Nephron (organoid): ENCODE measurements around the gene PDLIM1.

Experiments used
- H3K27ac Mint-ChIP-seq, 3 experiments: 2 replicates each; pipeline ENCODE4 v1.8.0; 2020; ENCODE audit warnings: mixed read lengths in 3 of 3, mild to moderate bottlenecking in 2 of 3, moderate library complexity in 1 of 3
- H3K27me3 Mint-ChIP-seq: 2 replicates; pipeline ENCODE4 v1.8.0; 2021; ENCODE audit warnings: low read depth, mild to moderate bottlenecking, moderate library complexity, mixed read lengths
- H3K36me3 Mint-ChIP-seq: 2 replicates; pipeline ENCODE4 v1.8.0; 2020; ENCODE audit warnings: low read depth, mixed read lengths
- H3K4me1 Mint-ChIP-seq: 2 replicates; pipeline ENCODE4 v1.8.0; 2020; ENCODE audit warnings: mixed read lengths
- H3K4me3 Mint-ChIP-seq, 3 experiments: 2 replicates each; pipeline ENCODE4 v1.8.0; 2020; ENCODE audit warnings: mild to moderate bottlenecking in 3 of 3, mixed read lengths in 3 of 3, moderate library complexity in 2 of 3
- H3K9me3 Mint-ChIP-seq: 2 replicates; pipeline ENCODE4 v1.8.0; 2020; ENCODE audit warnings: mixed read lengths
- TF ChIP-seq, protein P1 (sequence below), 3 experiments: fragments of 200-600 bp; sonication (generic); IDR thresholded peaks; one replicate each; pipeline ENCODE4 v1.5.0; 2021; ENCODE audit warnings: antibody characterized with exemption in 3 of 3; ENCODE audit not compliant: unreplicated experiment in 3 of 3

The PDLIM1 gene

DNA sequence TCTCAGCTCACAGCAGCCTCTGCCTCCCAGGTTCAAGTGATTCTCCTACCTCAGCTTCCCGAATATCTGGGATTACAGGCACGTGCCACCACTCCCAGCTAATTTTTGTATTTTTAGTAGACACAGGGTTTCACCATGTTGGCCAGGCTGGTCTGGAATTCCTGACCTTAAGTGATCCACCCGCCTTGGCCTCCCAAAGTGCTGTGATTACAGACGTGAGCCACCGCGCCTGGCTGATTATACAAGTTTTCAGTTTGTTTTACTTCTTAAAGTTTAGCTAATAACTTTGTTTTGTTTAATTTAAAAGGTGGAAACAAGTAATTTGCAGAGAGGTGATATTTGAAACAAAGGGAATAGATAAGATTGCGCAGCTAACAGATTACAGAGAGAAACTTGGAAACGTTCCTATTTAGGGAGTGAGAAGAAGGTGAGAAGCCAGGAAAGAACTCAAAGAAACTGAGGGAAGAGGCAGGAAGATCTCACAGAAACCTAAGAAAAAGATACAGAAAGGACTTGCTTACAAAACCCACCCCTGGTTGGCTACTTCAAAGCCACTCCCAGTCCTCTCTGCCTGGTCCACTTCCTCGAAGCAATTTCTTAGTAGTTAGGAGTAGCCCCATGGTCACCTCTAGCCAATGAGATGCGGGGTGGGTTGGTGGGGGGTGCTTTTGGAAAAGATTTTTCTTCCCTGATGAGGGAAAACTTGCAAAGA is 15.0 kb upstream of the PDLIM1 start:
- Mint-ChIP-seq H3K9me3 (no peaks in the 10 kb centered on the region), H3K4me3 (no peak overlapping the region), H3K27ac (no peak overlapping the region), H3K36me3 (no peaks in the 10 kb centered on the region), H3K27me3 (no peaks in the 10 kb centered on the region), H3K4me1 (peaks cover 9% of the 10 kb centered on the region)
- TF ChIP-seq, protein P1, sequence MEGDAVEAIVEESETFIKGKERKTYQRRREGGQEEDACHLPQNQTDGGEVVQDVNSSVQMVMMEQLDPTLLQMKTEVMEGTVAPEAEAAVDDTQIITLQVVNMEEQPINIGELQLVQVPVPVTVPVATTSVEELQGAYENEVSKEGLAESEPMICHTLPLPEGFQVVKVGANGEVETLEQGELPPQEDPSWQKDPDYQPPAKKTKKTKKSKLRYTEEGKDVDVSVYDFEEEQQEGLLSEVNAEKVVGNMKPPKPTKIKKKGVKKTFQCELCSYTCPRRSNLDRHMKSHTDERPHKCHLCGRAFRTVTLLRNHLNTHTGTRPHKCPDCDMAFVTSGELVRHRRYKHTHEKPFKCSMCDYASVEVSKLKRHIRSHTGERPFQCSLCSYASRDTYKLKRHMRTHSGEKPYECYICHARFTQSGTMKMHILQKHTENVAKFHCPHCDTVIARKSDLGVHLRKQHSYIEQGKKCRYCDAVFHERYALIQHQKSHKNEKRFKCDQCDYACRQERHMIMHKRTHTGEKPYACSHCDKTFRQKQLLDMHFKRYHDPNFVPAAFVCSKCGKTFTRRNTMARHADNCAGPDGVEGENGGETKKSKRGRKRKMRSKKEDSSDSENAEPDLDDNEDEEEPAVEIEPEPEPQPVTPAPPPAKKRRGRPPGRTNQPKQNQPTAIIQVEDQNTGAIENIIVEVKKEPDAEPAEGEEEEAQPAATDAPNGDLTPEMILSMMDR (IDR thresholded peaks at IDR 0.05; ENCODE audit: unreplicated experiment in 3 of 3) = no peak

DNA sequence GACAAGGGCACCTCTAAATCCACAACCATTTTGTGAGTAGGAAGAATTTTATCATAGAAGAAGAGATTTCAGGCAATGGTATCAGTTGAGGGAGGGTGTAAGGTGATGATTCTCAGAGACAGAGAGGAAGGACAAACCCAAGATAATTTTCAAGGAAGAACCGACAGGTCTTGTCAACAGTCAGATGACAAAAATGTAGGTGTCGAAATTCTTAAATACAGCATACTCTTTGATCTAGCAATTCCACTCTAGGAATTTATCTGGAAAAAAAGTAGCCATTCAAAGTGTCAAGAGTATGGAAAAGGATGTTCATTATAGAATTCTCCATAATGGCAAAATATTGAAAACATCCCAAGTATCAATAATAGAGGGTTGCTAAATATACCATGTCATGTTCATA is 14.2 kb upstream of the PDLIM1 start:
- Mint-ChIP-seq H3K27ac (no peak overlapping the region), H3K4me3 (no peak overlapping the region), H3K4me1 (peaks cover 7% of the 10 kb centered on the region), H3K36me3 (no peaks in the 10 kb centered on the region), H3K27me3 (no peaks in the 10 kb centered on the region), H3K9me3 (no peaks in the 10 kb centered on the region)
- TF ChIP-seq, protein P1 (IDR thresholded peaks at IDR 0.05; ENCODE audit: unreplicated experiment in 3 of 3) = no peak

DNA sequence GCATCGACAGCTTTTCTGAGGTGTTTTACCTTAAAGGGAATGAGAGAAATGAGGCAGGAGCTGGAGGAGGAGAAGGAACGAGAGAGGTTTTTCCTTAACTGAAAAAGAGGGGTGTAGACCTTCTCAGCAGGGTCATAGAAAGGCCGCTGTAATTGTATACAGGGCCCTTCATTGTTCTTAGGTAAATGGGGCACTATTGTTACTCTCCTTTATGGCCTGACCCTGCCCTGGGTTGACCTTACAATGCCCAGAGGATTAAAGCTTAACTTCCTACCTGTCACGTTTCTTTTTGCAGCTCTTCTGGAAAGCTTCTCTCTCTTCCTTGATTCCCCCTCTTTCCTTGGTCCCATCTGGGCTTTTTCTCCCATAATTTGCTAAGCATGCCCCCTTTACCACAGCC is 13.7 kb upstream of the PDLIM1 start:
- TF ChIP-seq, protein P1 (IDR thresholded peaks at IDR 0.05; ENCODE audit: unreplicated experiment in 3 of 3) = no peak
- H3K36me3 Mint-ChIP-seq = no peaks in the 10 kb centered on the region
- H3K4me3 Mint-ChIP-seq = no peak overlapping the region
- no peak overlapping the region for H3K27ac Mint-ChIP-seq
- H3K4me1 Mint-ChIP-seq = peaks cover 7% of the 10 kb centered on the region
- H3K27me3 Mint-ChIP-seq = no peaks in the 10 kb centered on the region
- H3K9me3 Mint-ChIP-seq = no peaks in the 10 kb centered on the region

- Mint-ChIP-seq H3K9me3 (no peaks in the 10 kb centered on the region), H3K27me3 (no peaks in the 10 kb centered on the region), H3K4me1 (peaks cover 7% of the 10 kb centered on the region), H3K36me3 (no peaks in the 10 kb centered on the region), H3K27ac (no peak overlapping the region), H3K4me3 (no peak overlapping the region)
- TF ChIP-seq, protein P1 (IDR thresholded peaks at IDR 0.05; ENCODE audit: unreplicated experiment in 3 of 3) = no peak
These were observed 13.1 kb upstream of the PDLIM1 start for GRCh38 chr10:95303950-95304349.

DNA sequence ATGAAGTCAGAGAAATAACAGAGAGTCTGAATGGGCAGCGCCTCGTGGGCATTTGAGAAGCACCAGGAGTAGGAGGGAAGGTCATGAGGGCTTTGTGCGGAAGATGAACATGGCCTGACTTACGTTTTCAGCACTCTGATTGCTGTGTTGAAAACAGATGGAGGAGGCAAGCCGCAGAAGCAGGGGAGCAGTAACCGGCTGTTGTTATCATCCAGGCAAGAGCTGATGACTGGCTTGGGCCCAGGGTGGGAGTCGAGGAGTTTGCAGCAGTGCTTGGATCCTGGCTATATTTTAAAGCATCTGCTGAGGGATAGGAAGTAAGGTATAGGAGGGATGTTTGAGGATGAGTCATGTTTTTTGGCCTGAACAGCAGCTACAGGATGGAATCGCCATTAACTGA is 12.7 kb upstream of the PDLIM1 start:
- Mint-ChIP-seq H3K27ac (no peak overlapping the region), H3K4me3 (no peak overlapping the region), H3K36me3 (no peaks in the 10 kb centered on the region), H3K4me1 (peaks cover 3% of the 10 kb centered on the region), H3K9me3 (no peaks in the 10 kb centered on the region), H3K27me3 (no peaks in the 10 kb centered on the region)
- TF ChIP-seq, protein P1 (IDR thresholded peaks at IDR 0.05; ENCODE audit: unreplicated experiment in 3 of 3) = no peak

- TF ChIP-seq, protein P1 (IDR thresholded peaks at IDR 0.05; ENCODE audit: unreplicated experiment in 3 of 3) = no peak
- Mint-ChIP-seq H3K4me3 (no peak overlapping the region), H3K27ac (no peak overlapping the region), H3K36me3 (no peaks in the 10 kb centered on the region), H3K27me3 (peaks cover 6% of the 10 kb centered on the region), H3K4me1 (no peaks in the 10 kb centered on the region), H3K9me3 (no peaks in the 10 kb centered on the region)
These were observed 9.3 kb upstream of the PDLIM1 start for GRCh38 chr10:95300022-95300539.
